Endothelial cell of umbilical vein (primary cell): ENCODE results near the gene TMIGD2. TPM values are rescaled to one million over a fixed set of nuclear protein-coding genes. Genes with fewer than 3 reads are reported as not detected.
"Not testable (repeated sequence)": the region's sequence is repeated elsewhere in the genome, so short reads cannot be mapped to it uniquely, and the experiment has no call there.

ENCODE experiments used
- BruUV-seq: library from RNA; stranded (reverse); fragments of 400-500 nt; replicated peaks from 2 replicates; lab custom pipeline; 2021; lab: Mats Ljungman, UMichigan
- CTCF ChIA-PET: fragments of 300-600, 350-600 bp; sonication (Branson Sonifier 250); formaldehyde crosslinking; loops from one replicate; lab custom pipeline; 2021; ENCODE audit warnings: antibody characterized with exemption, inconsistent platforms; lab: Charles Lee
- POLR2A ChIA-PET: fragments of 300-600, 350-600 bp; sonication (Branson Sonifier 250); formaldehyde crosslinking; loops from one replicate; lab custom pipeline; 2021; ENCODE audit warnings: antibody characterized with exemption, inconsistent platforms; lab: Charles Lee
- DNase-seq: peaks from one replicate; pipeline ENCODE4 v3.0.0-alpha.2; 2011; ENCODE audit warnings: low read depth, low spot score
- FAIRE-seq: peaks from 2 replicates; lab custom pipeline; 2011; peaks lifted over from hg19 to GRCh38; lab: Jason Lieb, UNC
- H2AFZ ChIP-seq: 2 replicates; pipeline ENCODE4 v1.6.0; 2012; ENCODE audit warnings: low read depth, low read length, control low read depth, inconsistent platforms
- H3K27ac ChIP-seq: 2 replicates; pipeline ENCODE4 v1.5.1; 2011; ENCODE audit warnings: low read depth, mild to moderate bottlenecking, control low read depth, low read length, moderate library complexity; ENCODE audit not compliant: insufficient read depth
- H3K27me3 ChIP-seq, 2 experiments: 2 replicates each; pipeline versions ENCODE4 v1.6.0 to v1.6.1; 2011; ENCODE audit warnings: low read length in 2 of 2, mixed read lengths in 1 of 2; ENCODE audit not compliant: control insufficient read depth in 2 of 2, insufficient read depth in 2 of 2
- H3K36me3 ChIP-seq, 2 experiments: 2 replicates in 1 of 2; 3 replicates in 1 of 2; pipeline ENCODE4 v1.5.1; 2011; ENCODE audit warnings: low read length in 2 of 2, mild to moderate bottlenecking in 1 of 2, moderate library complexity in 1 of 2; ENCODE audit not compliant: control insufficient read depth in 2 of 2, insufficient read depth in 2 of 2; ENCODE audit errors: extremely low read depth in 1 of 2
- H3K4me1 ChIP-seq: 3 replicates; pipeline ENCODE4 v1.5.1; 2011; ENCODE audit warnings: mild to moderate bottlenecking, low read length; ENCODE audit not compliant: control insufficient read depth, insufficient read depth; ENCODE audit errors: extremely low read depth
- H3K4me2 ChIP-seq: 2 replicates; pipeline ENCODE4 v1.6.1; 2011; ENCODE audit warnings: low read length, control low read depth, mixed read lengths; ENCODE audit not compliant: insufficient read depth
- H3K4me3 ChIP-seq, 3 experiments: fragments of 200-600 bp in 1 of 3; sonication (generic), shearing (Covaris generic) in 1 of 3; replicated peaks in 1 of 3; 2 replicates each; pipeline ENCODE4 v1.5.1; 2011 to 2016; ENCODE audit warnings: control low read depth in 3 of 3, low read length in 3 of 3, mild to moderate bottlenecking in 2 of 3, inconsistent platforms in 1 of 3, low read depth in 1 of 3, moderate library complexity in 1 of 3; ENCODE audit not compliant: insufficient read depth in 1 of 3
- H3K79me2 ChIP-seq: 2 replicates; pipeline ENCODE4 v1.6.0; 2012; ENCODE audit warnings: low read length, inconsistent platforms; ENCODE audit not compliant: control insufficient read depth, insufficient read depth
- H3K9ac ChIP-seq: replicated peaks from 2 replicates; pipeline ENCODE3; 2011; ENCODE audit warnings: low read length, control low read depth; ENCODE audit not compliant: insufficient read depth; ENCODE audit errors: extremely low read depth
- H3K9me1 ChIP-seq: replicated peaks from 3 replicates; pipeline ENCODE4 v1.6.0; 2011; ENCODE audit warnings: mild to moderate bottlenecking, low read length; ENCODE audit not compliant: control insufficient read depth, insufficient read depth; ENCODE audit errors: extremely low read depth
- H3K9me3 ChIP-seq: replicated peaks from 2 replicates; pipeline ENCODE4 v1.5.1; 2012; ENCODE audit warnings: low read length, inconsistent platforms; ENCODE audit not compliant: control insufficient read depth, insufficient read depth
- H4K20me1 ChIP-seq: replicated peaks from 2 replicates; pipeline ENCODE3; 2011; ENCODE audit warnings: mild to moderate bottlenecking, low read length; ENCODE audit not compliant: control insufficient read depth, insufficient read depth; ENCODE audit errors: extremely low read depth
- CTCF ChIP-seq, 2 donors: IDR thresholded peaks; 1 replicate in 1 of 2; 2 replicates in 1 of 2; pipeline ENCODE4 v1.5.1; 2011; ENCODE audit warnings: low read length in 2 of 2, mild to moderate bottlenecking in 2 of 2, moderate library complexity in 2 of 2, control low read depth in 1 of 2, inconsistent platforms in 1 of 2, low read depth in 1 of 2; ENCODE audit not compliant: insufficient read depth in 1 of 2; ENCODE audit errors: extremely low read depth in 1 of 2
- EZH2 ChIP-seq: IDR thresholded peaks from 2 replicates; pipeline ENCODE4 v1.6.1; 2012; ENCODE audit warnings: borderline replicate concordance, low read depth, mild to moderate bottlenecking, moderate library complexity, low read length, inconsistent platforms; ENCODE audit not compliant: severe bottlenecking
- FOS ChIP-seq: IDR thresholded peaks from 2 replicates; pipeline ENCODE4 v1.6.1; 2011; ENCODE audit warnings: mild to moderate bottlenecking, low read length, moderate library complexity, borderline replicate concordance; ENCODE audit not compliant: insufficient read depth
- GATA2 ChIP-seq: IDR thresholded peaks from 2 replicates; pipeline ENCODE4 v1.7.0; 2011; ENCODE audit warnings: low read depth, mild to moderate bottlenecking, moderate library complexity, mixed read lengths, low read length; ENCODE audit not compliant: insufficient read length, insufficient read depth
- JUN ChIP-seq: IDR thresholded peaks from 2 replicates; pipeline ENCODE4 v1.6.1; 2011; ENCODE audit warnings: borderline replicate concordance, low read depth; ENCODE audit not compliant: insufficient read length, insufficient read depth
- MYC ChIP-seq: IDR thresholded peaks from one replicate; pipeline ENCODE4 v1.6.1; 2011; ENCODE audit warnings: mild to moderate bottlenecking, low read depth, low read length
- POLR2A ChIP-seq: IDR thresholded peaks from 2 replicates; pipeline ENCODE4 v1.6.1; 2012; ENCODE audit warnings: low read depth, mild to moderate bottlenecking, control low read depth, low read length
- POLR2AphosphoS5 ChIP-seq: IDR thresholded peaks from 2 replicates; pipeline ENCODE4 v1.6.1; 2012; ENCODE audit warnings: low read depth, mild to moderate bottlenecking, control low read depth, low read length, moderate library complexity; ENCODE audit not compliant: insufficient read depth
- dilution Hi-C: fragments of 300-500 bp; cut with MboI; formaldehyde crosslinking; loops from one replicate; pipeline ENCODE4 v1.15.0; 2019; ENCODE audit warnings: low sequenced_read_pairs; ENCODE audit not compliant: extremely low pct_ligation_motif_present
- intact Hi-C: fragments of 100-400 bp; cut with micrococcal nuclease; formaldehyde crosslinking; loops from one replicate; pipeline ENCODE4 v1.10.0; 2022
- polyA plus RNA-seq, 4 experiments: library from polyadenylated mRNA; depleted of rRNA in 3 of 4; stranded (reverse) in 3 of 4; unstranded in 1 of 4; fragments of >200 nt; gene quantifications; 2 replicates each; pipeline versions ENCODE4 v1.2.1 to v1.2.3, GENCODE V29; 2011 to 2012; ENCODE audit warnings: missing spikeins in 1 of 4
- total RNA-seq: library from RNA; stranded (reverse); gene quantifications from 2 replicates; pipeline ENCODE4 v1.2.3, GENCODE V29; 2021
- TF ChIP-seq, protein P1 (sequence below): IDR thresholded peaks from 2 replicates; pipeline ENCODE4 v1.6.1; 2011; ENCODE audit not compliant: insufficient read depth, insufficient read length

TMIGD2 gene
- total and polyA plus RNA-seq, 2 donors (not counting 3 experiments of a cell fraction or from before 2014, with no cell fraction given), result not detected

- H3K9ac ChIP-seq, result no peak overlapping the region
- no peaks in the 10 kb centered on the region for H3K79me2 ChIP-seq
- peaks cover 3% of the 10 kb centered on the region for H3K4me1 ChIP-seq
- H3K36me3 ChIP-seq, result no peaks in the 10 kb centered on the region
- H3K9me3 ChIP-seq, result no peaks in the 10 kb centered on the region
- intact Hi-C loops (no loop called here), dilution Hi-C loops (no loop called here)
- no peak for TF ChIP-seq GATA2
- TF ChIP-seq FOS, result no peak
- TF ChIP-seq, protein P1, sequence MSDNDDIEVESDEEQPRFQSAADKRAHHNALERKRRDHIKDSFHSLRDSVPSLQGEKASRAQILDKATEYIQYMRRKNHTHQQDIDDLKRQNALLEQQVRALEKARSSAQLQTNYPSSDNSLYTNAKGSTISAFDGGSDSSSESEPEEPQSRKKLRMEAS, result no peak
- no peak for TF ChIP-seq MYC
- TF ChIP-seq EZH2, result no peak
- TF ChIP-seq POLR2AphosphoS5, result no peak
- no peak for TF ChIP-seq CTCF (IDR thresholded peaks at IDR 0.05; ENCODE audit: extremely low read depth in 1 of 2, insufficient read depth in 1 of 2, low read depth in 1 of 2, low read length in 2 of 2)
- TF ChIP-seq POLR2A, result no peak
- TF ChIP-seq JUN, result no peak
- H2AFZ ChIP-seq, result no peak overlapping the region
- DNase-seq (no peak), FAIRE-seq (no peak)
- CTCF ChIA-PET, result no interaction called here
- POLR2A ChIA-PET, result no interaction called here
- no peaks in the 10 kb centered on the region for H3K27me3 ChIP-seq
- BruUV-seq, result no TSS peak
- no peaks in the 10 kb centered on the region for H4K20me1 ChIP-seq
- no peak overlapping the region for H3K27ac ChIP-seq
- no peak overlapping the region for H3K4me3 ChIP-seq
- H3K4me2 ChIP-seq, result no peak overlapping the region
- no peaks in the 10 kb centered on the region for H3K9me1 ChIP-seq
Observed at GRCh38 chr19:4329858-4330257, 27.7 kb upstream of the TMIGD2 start.

DNA sequence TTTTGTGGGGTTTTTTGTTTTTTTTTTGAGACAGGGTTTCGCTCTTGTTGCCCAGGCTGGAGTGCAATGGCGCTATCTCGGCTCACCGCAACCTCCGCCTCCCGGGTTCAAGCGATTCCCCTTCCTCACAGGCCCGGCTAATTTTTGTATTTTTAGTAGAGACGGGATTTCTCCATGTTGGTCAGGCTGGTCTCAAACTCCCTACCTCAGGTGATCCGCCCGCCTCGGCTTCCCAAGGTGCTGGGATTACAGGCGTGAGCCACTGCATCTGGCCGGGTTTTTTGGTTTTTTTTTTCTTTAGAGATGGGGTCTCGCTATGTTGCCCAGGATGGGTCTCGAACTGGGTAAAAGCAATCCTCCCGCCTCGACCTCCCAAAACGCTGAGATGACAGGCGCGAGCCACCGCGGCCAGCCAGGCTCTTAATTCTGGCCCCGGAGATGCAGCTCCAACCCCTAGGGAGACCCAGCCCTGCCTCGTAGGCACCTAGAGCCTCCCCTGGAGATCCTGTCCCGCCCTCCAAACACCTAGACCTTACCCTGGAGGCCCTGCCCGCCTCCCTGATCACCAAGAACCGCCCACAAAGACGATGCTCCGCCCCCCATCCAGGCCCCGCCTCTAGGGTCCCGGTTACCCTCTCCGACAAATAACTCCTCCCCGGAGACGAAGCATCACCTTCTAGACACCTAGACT, 26.9 kb upstream of the TMIGD2 start:
- H3K9me3 ChIP-seq, H3K9me1 ChIP-seq, POLR2A ChIA-PET, H3K4me1 ChIP-seq, H3K27me3 ChIP-seq, H4K20me1 ChIP-seq, FAIRE-seq, H3K79me2 ChIP-seq, H3K9ac ChIP-seq, DNase-seq, H3K36me3 ChIP-seq, dilution Hi-C loops, H3K27ac ChIP-seq, CTCF ChIA-PET: not testable (repeated sequence)
- H2AFZ ChIP-seq, result peak overlapping the region; percentile 44
- peak overlapping the region; percentile 48 for H3K4me2 ChIP-seq
- H3K4me3 ChIP-seq, result peak overlapping the region in 2 of 3 experiments; percentile 2 to 24
- TSS peak; percentile 67 for BruUV-seq
- intact Hi-C loops, result loop anchor here (1.0 kb wide), 1 partner anchor 14 kb away; the partner anchor contains the start of gene MPND
